ENCODE measurements around the gene CTNNA1.
A peak's percentile ranks its signal among the peaks of the same experiment; 100 is the strongest.

CTNNA1 gene

DNA sequence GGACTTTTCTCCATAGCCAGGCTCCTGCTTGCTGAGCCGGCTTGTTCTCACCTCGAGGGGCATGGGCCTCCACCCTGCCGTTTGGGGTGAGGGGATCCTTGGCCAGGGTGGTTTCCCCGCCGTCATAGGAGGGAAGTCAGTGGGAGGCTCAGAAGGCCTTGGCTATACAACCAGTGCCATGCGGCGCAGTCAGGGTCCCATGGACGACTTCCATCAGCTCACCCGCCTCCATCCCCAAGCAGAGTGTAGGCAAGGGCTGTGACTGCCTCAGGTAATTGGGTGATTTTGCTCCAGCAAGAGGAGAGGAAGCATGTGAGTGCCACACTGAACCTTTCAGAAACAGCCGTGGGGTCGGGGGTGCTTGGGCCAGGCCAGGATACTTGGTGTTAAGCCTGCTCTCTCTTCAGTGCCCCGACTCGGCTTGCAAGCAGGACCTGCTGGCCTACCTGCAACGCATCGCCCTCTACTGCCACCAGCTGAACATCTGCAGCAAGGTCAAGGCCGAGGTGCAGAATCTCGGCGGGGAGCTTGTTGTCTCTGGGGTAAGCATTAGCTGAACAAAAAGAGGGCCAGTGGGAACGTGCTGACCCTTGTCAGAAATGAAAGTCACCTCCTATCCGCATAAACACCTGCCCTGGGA, 179.1 kb downstream of the CTNNA1 start:
- DNase-seq (ENCODE audit: low spot score): no peak

DNA sequence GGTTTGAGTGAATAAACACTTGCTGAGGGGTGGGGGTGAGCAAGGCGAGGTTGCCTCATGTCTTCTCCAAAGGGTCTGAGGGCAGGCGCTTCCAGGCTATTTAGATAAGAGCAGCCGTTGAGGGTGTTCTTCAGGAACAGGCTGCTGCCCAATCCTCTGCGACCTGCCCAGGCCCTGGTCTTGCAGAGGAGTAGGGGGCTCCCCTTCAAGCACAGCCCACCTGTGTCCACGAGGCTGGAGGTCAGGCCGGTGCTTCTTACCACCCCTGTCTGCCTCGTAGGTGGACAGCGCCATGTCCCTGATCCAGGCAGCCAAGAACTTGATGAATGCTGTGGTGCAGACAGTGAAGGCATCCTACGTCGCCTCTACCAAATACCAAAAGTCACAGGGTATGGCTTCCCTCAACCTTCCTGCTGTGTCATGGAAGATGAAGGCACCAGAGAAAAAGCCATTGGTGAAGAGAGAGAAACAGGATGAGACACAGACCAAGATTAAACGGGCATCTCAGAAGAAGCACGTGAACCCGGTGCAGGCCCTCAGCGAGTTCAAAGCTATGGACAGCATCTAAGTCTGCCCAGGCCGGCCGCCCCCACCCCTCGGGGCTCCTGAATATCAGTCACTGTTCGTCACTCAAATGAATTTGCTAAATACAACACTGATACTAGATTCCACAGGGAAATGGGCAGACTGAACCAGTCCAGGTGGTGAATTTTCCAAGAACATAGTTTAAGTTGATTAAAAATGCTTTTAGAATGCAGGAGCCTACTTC, 180.5 kb downstream of the CTNNA1 start:
- no peak for DNase-seq (ENCODE audit: low spot score)

DNA sequence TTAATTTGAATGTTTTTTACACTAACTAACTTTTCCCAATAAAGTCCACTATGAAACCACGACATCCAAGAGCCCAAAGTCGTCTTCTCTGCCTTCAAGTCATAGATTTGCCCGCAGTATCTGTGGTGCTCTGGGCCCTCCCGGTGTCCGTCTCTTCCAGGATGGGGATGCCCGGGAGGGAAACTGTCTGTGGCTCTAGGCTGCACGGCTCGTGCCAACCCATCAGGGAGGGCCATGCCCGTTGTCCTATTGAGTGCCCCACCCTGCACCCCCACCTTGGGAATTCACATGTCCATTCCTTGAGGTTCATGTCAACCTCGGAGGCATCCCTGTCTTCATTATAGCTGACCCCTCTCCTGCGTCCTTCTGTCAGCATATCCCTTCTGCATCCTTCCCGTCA, 181.7 kb downstream of the CTNNA1 start:
- DNase-seq (ENCODE audit: low spot score): no peak

DNA sequence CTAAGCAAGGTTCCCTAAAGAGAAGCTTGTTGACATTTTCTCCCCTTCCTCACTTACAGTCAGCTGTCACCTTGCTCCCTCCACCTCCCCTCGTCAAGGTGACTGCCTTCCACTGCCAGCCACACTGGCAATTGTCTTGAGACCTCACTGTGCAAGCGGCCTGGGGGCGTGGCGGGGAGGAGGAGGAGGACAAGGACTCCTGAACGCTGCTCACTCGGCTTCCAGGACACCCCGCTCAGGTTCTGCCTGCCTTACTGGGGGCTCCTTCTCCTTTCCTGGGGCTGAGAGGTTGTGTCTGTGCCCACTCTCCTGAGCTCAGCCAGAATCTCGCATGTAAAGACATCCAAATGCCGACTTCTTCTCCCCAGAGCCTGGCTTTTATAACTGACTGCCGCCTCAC, 182.2 kb downstream of the CTNNA1 start:
- no peak for DNase-seq (ENCODE audit: low spot score)

DNA sequence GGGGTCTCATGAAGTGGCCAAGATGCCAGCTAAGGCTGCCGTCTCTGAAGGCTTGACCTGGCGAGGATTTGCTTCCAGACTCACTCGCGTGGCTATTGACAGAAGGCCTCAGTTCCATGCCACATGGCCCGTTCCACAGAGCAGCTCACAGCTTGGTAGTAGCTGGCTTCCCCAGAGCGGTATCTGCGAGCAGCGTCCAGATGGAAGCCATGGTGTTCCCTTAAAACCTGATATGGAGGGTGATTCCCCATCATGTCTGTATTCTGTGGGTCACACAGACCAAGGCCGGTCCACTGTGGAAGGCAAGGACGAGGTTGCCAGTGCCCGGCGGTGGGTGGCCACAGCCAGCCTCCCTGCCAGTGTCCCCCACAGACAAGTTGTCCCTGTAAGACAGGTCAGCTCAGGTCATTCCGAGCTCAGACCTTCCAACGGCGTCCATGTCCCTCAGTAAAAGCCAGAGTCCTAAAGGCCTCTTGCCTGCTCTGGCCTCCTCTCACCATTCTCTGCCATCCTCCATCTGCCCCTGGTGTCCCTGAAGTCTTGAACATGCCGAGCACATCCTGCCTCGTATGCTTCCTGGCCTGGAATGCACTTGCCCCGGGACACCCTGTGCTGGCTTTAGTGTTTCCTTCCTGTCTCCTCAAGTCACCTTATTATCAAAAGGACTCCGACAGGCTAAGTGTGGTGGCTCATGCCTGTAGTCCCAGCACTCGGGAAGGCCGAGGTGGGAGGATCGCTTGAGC, 183.2 kb downstream of the CTNNA1 start:
- no peak for DNase-seq (ENCODE audit: low spot score)

DNA sequence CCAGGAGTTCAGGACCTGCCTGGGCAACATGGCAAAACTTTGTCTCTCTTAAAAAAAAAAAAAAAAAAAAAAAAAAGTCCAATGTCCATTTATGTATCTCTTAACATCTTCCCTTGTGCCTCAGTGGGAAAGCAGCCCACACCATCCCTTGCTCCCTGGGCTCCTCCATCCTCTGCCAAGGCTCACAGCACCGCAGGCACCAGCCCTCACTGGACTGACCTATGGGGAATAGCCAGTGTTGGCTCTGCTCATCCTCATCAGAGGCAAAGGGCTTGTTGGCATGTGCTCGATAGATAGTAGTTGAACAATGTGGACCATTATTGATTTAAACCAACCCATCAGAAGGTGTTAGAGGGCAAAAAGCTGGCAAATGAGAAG, 183.7 kb downstream of the CTNNA1 start:
- no peak for DNase-seq (ENCODE audit: low spot score)

DNA sequence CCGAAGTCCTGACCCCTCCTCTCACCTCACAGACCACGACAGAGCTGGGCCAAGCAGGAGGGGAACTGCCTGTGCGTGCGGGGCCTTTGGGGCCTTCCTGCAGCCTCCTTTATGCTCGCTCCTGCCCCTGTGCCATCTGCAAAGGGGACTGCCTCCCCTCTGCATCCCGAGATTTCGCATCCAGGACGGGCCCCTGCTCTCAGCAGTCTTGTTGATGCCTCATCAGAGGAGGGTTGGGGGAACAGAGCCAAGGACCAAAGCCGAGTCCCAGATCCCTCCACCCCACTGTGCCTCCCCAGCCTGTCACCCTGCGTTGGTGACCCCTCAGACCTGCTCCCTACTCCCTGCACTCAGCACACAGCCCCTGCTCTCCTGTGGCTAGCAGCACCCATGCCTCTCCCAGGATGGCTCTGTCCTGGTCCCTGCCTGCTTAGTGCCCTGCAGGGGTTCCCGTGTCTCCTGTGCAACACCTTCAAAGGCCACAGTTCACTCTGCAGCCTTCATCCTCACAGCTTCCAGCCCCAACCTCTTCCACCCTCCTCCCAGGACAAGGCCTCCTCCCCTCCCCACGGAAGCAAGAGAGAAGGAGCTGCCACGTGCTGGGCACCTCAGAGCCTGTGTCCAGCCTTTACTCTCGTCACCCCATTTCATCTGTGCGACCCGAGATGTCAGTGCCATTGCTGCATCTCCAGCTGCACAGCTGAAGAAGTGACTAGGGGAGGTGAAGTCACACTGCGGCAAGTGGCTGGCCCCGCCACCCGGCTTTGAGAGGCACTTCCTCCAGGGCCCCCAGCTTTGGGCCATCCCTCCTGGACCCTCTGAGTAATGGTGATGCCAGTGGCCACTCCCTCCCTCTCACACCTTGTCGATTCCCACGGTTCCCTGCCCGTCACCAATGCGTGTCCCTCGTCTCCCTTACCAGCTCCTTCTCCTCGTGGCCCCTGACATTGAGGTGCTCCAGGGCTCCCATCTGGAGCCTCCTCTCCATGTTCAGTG, 184.5 kb downstream of the CTNNA1 start:
- no peak for DNase-seq (ENCODE audit: low spot score)

DNA sequence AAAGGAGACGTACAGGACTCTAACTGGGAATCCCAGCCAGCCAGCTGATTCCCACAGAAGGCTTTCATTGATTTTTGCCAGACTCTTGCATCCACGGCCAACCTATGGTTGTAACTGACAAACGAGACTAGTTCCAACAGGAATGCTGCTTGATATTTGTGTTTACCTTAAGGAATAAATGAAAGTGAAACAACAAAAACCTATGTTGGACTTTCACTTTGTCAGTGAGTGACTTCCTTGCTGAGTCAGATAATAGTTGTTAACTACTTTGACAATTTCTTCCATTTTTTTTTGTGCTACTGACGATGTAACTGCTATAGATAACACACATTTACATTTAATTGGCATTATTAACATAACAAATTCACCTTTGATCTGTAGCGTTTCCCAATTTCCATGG, 185.3 kb downstream of the CTNNA1 start:
- DNase-seq (ENCODE audit: low spot score): no peak

DNA sequence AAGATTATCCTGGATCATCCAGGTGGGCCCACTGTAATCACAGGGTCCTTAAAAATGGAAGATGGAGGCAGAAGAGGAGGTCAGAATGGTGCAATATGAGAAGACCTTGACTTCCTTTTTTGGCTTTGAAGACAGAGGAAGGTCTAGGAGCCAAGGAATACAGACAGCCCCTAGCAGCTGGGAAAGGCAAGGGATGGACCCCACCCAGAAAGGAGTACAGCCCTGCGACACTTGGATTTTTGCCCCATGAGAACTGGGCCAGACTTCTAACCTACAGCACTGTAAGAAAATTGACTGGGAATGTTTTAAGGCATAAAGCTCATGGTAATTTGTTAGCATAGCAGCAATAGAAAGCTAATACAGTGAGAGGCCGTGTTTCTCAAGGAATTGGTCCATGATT, 188.8 kb downstream of the CTNNA1 start:
- DNase-seq (ENCODE audit: low spot score): no peak

DNA sequence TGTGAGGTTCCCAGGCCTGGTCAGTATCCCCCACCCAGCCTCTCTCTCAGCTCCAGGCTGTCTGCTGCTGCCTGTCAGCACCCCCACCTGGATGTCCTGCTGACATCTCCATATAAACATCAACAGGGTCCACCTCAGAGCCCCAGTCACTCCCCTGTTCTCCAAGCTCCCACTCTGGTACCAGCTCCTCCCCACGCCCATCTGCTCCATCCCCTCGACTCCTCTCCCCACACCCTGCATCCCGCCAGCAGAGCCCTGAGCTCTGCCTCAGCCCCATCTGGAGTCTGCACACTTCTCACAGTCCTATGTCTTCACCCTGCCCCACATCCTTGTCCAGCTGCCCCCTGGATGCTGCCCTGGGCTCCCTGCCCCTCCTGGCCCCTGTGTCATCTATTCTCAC, 189.6 kb downstream of the CTNNA1 start:
- DNase-seq (ENCODE audit: low spot score): no peak

DNA sequence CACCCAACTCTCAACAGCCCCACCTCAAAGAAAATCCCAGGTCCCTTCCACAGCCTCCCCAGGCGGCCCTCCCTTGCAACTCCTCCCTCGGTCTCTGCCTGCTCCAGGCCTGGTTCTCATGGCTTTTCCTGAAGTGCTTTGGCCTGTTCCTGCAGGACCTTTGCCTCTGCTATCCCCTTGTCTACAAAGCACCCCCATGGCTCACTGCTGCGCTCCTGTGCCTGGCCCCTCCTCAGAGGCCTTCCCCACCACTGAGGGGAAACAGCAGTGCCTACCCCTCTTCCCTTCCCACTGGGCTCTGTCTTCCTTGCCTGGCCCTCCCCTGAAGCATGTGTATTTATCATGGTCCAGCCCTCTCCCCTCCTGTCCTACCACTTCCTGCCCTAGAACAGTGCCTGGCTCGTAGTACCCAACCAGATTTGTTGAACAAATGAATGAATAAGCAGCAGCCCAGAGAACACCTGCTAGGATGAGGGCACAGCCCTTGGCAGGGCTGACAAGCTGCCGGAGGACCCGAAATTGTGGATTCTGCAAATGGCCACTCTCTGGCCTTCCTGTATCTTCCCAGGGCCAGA, 190.5 kb downstream of the CTNNA1 start:
- DNase-seq (ENCODE audit: low spot score): no peak

DNA sequence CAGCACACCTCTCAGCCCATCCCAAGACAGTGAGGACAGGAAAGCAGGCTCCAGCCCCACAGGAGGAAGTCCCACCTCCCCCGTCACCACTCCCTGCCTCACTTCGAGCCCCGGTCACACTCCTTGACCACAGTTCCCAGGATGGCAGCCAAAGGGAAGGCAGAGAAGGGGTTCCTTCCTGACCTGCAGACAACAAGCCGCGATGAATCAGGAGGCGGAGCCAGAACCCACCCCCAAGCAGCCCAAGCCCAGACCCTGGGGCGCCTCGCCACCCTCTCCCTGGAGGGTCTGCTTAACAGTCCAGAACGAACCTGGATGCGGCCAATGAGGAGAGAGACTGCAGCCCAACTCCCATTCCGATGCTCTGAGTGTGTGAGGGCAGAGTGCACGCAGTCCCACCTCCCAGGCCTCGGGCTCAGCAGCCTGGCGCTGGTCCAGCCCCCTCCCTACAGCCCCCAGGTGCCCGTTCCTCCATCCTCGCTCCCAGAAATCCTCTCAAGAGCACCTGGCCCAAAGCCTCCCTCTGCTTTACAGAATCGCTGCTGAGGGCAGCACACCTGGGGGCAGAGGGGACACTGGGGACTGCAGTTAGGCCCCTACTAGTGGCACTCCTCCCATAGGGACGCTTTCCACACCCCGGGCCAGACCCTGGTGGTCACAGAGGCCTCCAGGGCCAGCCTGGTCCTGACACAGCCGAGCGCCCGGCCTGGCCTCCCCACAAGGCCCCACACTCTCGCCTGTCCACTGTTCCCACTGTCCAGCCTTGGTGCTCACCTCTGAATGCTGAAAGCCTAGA, 191.5 kb downstream of the CTNNA1 start:
- DNase-seq (ENCODE audit: low spot score): peak; percentile 21

DNA sequence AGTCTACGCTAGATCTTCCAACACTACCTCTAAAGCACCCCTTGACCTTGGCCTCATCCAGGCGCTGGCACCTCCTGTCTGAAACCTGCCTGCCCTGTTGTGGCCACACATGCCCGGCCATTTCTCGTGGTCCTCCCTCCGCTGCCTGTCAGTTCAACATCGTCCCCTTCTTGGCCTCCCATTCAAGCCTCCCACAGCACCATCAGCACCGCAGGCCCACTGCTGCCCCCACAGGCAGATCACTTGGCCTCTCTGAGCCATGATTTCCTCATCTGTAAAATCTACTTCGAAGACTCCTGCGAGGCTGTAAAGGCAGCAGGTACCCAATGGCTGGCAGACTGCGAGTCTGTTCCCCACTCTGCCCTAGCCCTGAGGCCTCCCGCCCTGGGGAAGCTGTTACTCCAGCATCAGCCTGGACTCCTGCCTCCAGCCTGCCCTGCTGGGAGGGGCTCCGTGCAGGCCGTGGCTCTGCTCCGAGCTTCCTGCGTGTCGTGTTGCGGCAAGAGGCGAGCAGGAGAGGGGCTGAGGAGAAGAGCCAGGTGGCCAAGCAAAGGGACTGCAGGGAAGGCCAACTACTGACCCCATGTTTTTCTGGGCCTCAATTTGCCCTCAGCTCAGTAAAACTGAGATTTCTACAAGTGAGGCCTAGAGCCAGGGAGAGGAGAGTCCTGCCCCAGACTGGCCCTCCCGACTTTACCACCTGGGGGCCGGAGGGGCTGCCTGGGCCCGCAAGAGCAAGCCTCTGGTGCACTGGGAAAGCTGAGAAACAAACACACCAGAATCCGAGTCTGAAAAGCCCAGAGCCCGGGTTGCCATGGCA, 192.4 kb downstream of the CTNNA1 start:
- peak; percentile 9 for DNase-seq (ENCODE audit: low spot score)

DNA sequence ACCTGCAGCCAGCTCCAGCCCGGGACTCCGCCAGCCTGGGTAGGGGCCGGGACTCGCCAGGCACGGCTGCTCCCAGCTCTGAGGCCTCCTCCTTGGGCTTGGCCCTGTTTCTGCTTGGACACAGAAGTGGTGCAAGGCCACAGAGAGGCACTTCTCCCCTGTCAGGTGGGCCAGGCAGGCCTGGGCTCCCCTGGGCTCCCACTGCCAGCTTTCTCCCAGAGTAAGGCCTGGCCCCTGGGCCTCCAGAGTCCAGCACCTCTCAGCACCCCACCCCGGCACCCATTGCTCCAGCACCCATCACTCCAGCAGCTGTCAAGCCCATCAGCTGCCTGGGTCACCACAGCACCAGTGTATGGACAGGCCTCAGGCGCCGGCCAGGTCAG, 193.0 kb downstream of the CTNNA1 start:
- peak; percentile 20 for DNase-seq (ENCODE audit: low spot score)

DNA sequence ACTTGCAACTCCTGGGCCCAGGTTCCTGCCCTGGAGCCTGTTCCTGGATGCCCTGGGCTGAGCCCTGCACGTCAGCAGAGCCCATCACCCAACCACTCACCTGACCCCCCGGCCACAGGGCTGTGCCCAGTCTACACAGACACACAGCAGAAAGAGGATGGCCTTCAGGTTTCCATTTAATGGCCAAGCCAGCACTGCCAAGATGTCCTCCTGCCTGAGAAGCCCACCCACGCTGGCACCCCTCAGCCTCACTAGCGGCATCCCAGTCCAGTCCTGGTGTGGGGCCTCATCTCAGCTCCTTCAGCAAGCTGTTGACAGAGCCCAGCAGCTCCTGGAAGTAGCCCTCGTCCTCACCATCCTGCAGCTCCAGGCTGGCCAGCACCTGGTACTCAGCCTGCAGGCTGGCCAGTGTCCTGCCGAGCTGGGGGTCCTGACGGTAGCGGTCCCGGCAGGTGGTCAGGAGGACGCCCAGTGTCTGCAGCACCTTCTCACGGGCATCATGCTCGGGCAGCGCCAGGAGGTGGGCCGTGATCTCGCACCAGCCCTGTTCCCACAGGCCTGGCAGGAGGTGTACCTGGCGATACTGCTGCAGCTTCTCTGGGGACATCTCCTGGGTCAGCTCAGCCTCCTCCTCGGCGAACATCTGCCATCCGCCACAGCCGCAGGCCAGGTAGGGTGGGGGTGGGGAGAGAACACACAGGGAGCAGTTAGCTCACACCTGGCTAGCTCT, 193.8 kb downstream of the CTNNA1 start:
- no peak for DNase-seq (ENCODE audit: low spot score)

DNA sequence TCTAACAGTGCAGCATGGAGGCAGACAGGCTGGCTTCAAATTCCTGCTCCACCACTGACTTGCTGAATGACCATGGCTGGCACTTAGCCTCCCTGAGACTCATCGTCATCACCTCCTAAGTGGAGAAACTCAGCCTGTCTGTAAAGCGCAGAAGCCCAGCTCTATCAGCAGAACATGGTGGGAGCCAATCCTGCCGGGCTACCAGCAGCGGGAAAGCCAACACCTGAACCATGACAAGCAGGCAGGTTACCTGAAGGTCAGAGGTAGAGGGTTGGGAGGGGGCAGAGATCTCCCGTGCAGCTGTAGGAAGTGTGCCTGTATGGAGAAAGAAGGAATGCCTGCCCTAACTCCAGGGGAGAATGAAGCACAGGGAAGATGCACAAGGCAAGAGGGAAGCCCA, 194.6 kb downstream of the CTNNA1 start:
- no peak for DNase-seq (ENCODE audit: low spot score)

DNA sequence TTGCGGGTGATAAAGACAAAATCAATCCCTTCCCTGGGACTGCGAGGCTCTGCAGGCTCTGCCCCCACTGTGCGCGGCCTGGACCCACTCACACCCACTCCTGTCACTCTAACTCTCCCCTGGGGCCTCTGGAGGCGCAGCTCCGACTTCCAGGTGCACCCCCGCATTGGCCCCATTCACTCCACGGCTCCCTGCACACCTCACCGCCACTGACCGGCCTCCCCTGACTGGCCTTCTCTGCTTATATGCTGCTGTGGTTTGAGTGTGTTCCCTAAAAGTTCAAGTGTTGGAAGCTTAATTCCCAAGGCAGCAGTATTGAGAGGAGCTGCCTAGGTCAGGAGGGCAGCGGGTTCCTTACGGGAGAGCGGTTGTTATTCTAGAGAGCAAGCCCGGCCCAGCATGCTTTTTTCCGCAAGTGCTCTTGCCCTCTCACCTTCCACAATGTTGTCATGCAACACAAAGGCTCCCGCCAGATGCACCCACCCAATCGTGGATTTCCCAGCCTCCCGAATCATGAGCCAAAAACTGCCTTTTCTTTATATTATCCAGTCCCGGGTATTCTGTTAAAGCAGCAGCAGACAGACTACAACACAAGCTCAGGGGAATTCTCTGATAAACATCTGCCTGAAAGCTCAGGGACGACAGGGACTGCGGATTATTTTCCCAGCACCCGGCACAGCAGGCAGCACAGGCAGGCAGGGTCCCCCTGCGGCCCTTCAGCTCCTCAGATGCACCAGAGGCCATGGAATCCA, 195.4 kb downstream of the CTNNA1 start:
- peak; percentile 86 for DNase-seq (ENCODE audit: low spot score)

DNA sequence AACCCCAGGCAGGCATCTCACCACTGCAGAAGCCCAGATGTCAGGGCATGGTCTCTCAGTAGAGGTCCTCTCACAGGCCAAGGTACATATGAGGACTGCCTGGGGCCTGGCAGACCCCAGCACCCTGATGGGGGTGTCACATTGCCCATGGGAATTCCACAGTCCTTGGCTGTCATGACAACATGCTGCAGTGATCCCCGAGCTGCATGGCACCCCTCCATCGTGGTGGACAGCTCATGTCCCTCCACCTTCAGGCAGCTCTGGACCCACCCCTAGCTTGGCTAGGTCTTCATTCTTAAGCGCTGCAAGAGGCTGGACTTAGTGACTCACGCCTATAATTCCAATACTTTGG, 196.0 kb downstream of the CTNNA1 start:
- no peak for DNase-seq (ENCODE audit: low spot score)

DNA sequence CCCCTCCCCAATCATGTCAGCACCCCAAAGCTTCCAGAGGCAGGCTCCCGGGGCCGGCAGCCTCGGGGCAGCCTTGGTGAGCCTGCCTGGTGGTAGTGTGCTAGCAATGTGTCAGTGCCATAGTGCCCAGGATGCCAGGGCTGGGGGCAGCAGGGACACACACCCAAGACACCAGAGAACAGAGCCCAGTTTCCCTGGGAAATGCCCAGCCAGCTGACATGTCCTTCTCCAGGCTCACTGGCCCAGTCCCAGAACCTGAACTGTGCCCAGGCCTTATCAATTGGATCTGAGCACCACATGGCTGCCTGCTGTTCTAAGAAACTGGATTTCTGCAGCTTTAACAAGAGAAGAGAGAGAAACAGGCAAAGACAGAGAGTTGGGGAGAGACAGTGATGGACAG, 196.8 kb downstream of the CTNNA1 start:
- no peak for DNase-seq (ENCODE audit: low spot score)

All from D341Med (cell line).